ENCODE results near the gene PTPN9.

DNA sequence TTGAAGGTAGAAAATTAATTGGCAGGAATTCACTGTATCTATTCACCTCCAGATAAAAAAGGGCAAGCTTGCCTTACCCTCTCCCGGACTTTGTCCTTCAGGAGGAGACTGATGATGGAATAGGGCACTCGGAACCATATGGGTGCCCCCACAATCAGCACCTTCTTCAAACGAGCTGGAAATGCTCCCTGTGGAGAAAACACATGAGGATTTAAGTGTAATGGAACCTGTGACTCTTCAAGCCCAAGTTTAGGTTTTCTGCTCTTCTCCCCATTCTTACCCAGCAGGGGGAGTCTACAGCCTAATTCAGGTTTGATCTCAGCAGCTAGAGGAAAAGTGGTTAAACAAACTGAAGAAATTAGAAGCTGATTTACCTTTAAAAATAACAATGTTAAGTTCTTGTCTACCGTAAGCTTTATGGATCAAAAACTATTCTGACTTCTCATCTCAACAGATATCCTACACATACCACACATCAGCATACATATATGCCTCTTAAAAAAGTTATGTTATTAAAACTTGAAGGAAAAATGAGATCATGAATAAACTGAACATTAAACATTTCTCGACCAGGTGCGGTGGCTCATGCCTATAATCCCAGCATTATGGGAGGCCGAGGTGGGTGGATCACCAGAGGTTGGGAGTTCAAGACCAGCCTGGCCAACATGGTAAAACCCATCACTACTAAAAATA is 70.1 kb downstream of the PTPN9 start:
- TF ChIP-seq ZNF8 (CRISPR knock-in tag; IDR thresholded peaks at IDR 0.05) = no peak
- TF ChIP-seq, protein P1, sequence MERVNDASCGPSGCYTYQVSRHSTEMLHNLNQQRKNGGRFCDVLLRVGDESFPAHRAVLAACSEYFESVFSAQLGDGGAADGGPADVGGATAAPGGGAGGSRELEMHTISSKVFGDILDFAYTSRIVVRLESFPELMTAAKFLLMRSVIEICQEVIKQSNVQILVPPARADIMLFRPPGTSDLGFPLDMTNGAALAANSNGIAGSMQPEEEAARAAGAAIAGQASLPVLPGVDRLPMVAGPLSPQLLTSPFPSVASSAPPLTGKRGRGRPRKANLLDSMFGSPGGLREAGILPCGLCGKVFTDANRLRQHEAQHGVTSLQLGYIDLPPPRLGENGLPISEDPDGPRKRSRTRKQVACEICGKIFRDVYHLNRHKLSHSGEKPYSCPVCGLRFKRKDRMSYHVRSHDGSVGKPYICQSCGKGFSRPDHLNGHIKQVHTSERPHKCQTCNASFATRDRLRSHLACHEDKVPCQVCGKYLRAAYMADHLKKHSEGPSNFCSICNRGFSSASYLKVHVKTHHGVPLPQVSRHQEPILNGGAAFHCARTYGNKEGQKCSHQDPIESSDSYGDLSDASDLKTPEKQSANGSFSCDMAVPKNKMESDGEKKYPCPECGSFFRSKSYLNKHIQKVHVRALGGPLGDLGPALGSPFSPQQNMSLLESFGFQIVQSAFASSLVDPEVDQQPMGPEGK (CRISPR knock-in tag; IDR thresholded peaks at IDR 0.05; ENCODE audit: borderline replicate concordance) = no peak
- no peak for TF ChIP-seq ZNF70 (CRISPR knock-in tag; IDR thresholded peaks at IDR 0.05)
- no peak for TF ChIP-seq ARNTL (CRISPR knock-in tag; IDR thresholded peaks at IDR 0.05; ENCODE audit: borderline replicate concordance, low read depth)
- no peak for TF ChIP-seq GLIS3 (CRISPR knock-in tag; IDR thresholded peaks at IDR 0.05)
- no peak for TF ChIP-seq ZC3H10 (CRISPR knock-in tag; IDR thresholded peaks at IDR 0.05)

Data from SK-N-SH treated with all-trans-retinoic acid at 6 μM for 48 hours (cell line).